Stimulated activated CD8-positive, alpha-beta memory T cell treated with anti-CD3 and anti-CD28 coated beads, Interleukin-7, amount 100 ng/mL, for 48 hours (primary cell): ENCODE measurements around the gene DUSP8.
"Not testable (repeated sequence)": the region's sequence is repeated elsewhere in the genome, so short reads cannot be mapped to it uniquely, and the experiment has no call there.

ENCODE experiments used
- DNase-seq, 2 donors: peaks; one replicate each; pipeline ENCODE4 v3.0.0-alpha.2; 2020; ENCODE audit warnings: low read depth in 1 of 2; ENCODE audit errors: extremely low read depth in 1 of 2

DUSP8 gene

GRCh38 chr11:1572197-1573076, at the start of gene DUSP8:
Gene DUSP8, minus strand, starts transcription at chr11:1572271. Its CDS starts 6,445 bp downstream, at chr11:1565826.
- DNase-seq = peak; percentile 67 to 79

- DNase-seq = no peak
Measured at GRCh38 chr11:1619449-1619848, 47.4 kb upstream of the DUSP8 start.

GRCh38 chr11:1618231-1618630, 46.2 kb upstream of the DUSP8 start:
- no peak for DNase-seq

GRCh38 chr11:1608363-1608762, 36.3 kb upstream of the DUSP8 start, which contains the start of gene KRTAP5-3:
Gene KRTAP5-3, minus strand, starts transcription at chr11:1608463. Its CDS starts 78 bp downstream, at chr11:1608385.
- no peak for DNase-seq

- not testable (repeated sequence) for DNase-seq
Measured at GRCh38 chr11:1607901-1608300, 35.8 kb upstream of the DUSP8 start.

GRCh38 chr11:1607156-1607845, 35.2 kb upstream of the DUSP8 start:
- not testable (repeated sequence) for DNase-seq

GRCh38 chr11:1605923-1606322, 33.9 kb upstream of the DUSP8 start:
- DNase-seq = not testable (repeated sequence)

GRCh38 chr11:1604711-1605110, 32.6 kb upstream of the DUSP8 start:
- DNase-seq = no peak

- DNase-seq = no peak
Measured at GRCh38 chr11:1604181-1604580, 32.1 kb upstream of the DUSP8 start.

- no peak for DNase-seq
Measured at GRCh38 chr11:1603629-1604028, 31.6 kb upstream of the DUSP8 start.

GRCh38 chr11:1601663-1602062, 29.6 kb upstream of the DUSP8 start:
- not testable (repeated sequence) for DNase-seq

- DNase-seq = no peak
Measured at GRCh38 chr11:1600626-1601025, 28.6 kb upstream of the DUSP8 start.

GRCh38 chr11:1598816-1599215, 26.7 kb upstream of the DUSP8 start:
- no peak for DNase-seq

GRCh38 chr11:1598406-1598805, 26.3 kb upstream of the DUSP8 start:
- DNase-seq = not testable (repeated sequence)

GRCh38 chr11:1597994-1598380, 25.9 kb upstream of the DUSP8 start, which contains the start of gene KRTAP5-2:
Gene KRTAP5-2, minus strand, starts transcription at chr11:1598294. Its CDS starts 44 bp downstream, at chr11:1598250.
- no peak for DNase-seq

GRCh38 chr11:1597331-1597993, 25.4 kb upstream of the DUSP8 start:
- no peak for DNase-seq

- DNase-seq = not testable (repeated sequence)
Measured at GRCh38 chr11:1596576-1597121, 24.6 kb upstream of the DUSP8 start.

GRCh38 chr11:1595994-1596575, 24.0 kb upstream of the DUSP8 start:
- DNase-seq = not testable (repeated sequence)

GRCh38 chr11:1592628-1593027, 20.6 kb upstream of the DUSP8 start:
- no peak for DNase-seq

- no peak for DNase-seq
Measured at GRCh38 chr11:1589996-1590395, 17.9 kb upstream of the DUSP8 start.
